NCI-H2196 (cell line): ENCODE measurements around the gene THADA.
A peak's percentile ranks its signal among the peaks of the same experiment; 100 is the strongest.
"Not testable (repeated sequence)": the region's sequence is repeated elsewhere in the genome, so short reads cannot be mapped to it uniquely, and the experiment has no call there.

ENCODE experiments used
- DNase-seq: peaks from one replicate; lab custom pipeline; 2025; ENCODE audit not compliant: unreplicated experiment; lab: John Stamatoyannopoulos, UW

Gene THADA

DNA sequence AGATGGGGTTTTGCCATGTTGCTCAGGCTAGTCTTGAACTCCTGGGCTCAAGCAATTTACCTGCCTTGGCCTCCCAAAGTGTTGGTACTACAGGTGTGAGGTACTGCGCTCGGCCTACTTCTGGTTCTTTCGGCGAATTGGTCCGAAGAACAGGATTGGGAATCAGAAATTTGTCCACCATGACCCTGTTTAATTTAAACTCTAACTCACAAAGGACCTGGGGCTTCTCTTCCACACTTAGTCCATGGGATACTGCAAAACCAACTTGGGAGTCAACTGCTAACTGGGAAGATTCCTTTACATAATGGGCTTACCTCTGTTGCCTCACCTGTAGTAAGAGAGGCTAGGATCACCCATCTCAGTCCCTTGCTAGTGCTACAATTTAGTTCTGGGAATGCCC, 289.6 kb downstream of the THADA start:
- DNase-seq = no peak

- DNase-seq = no peak
Measured at GRCh38 chr2:43305517-43305916, 290.3 kb downstream of the THADA start.

- DNase-seq = no peak
Measured at GRCh38 chr2:43305012-43305411, 290.8 kb downstream of the THADA start.

GRCh38 chr2:43303889-43304288, 291.9 kb downstream of the THADA start:
- no peak for DNase-seq

- no peak for DNase-seq
Measured at GRCh38 chr2:43302961-43303494, 292.8 kb downstream of the THADA start.

DNA sequence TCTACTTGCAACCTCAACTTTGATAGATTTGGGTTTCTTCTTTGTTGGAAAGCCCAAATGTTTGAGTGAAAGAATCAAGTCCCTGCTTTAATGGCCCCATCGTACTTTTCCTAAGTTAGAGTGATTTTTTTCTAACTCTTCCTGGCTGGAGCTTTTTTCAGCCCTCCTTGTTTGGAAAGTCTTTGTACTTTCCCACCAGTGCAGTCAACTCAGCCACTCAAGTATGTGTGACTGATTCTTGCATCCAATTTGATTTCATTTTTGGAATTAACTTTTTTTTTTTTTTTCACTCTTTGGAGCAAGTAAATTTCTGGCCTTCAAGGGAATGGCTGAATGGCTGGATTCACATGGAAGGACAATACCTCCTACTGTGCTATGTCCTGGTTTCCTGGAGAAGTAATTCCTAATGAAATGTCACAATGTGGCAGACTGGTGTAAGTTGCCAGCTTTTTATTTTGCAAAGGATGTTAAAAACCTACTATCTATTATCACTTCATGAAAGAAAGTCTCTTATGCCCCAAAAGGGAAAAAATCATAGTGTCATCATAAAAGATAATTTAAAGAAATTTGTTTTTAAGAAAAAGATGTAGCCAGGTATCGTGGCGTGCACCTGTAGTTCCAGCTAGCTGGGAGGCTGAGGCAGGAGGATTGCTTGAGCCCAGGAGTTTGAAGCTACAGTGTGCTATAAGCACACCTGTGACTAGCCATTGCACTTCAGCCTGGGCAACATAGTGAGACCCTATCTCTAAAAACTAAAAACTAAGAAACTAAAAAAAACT, 293.5 kb downstream of the THADA start:
- no peak for DNase-seq

GRCh38 chr2:43300781-43301583, 294.9 kb downstream of the THADA start:
- DNase-seq = peak; percentile 32

GRCh38 chr2:43300222-43300621, 295.6 kb downstream of the THADA start:
- no peak for DNase-seq

DNA sequence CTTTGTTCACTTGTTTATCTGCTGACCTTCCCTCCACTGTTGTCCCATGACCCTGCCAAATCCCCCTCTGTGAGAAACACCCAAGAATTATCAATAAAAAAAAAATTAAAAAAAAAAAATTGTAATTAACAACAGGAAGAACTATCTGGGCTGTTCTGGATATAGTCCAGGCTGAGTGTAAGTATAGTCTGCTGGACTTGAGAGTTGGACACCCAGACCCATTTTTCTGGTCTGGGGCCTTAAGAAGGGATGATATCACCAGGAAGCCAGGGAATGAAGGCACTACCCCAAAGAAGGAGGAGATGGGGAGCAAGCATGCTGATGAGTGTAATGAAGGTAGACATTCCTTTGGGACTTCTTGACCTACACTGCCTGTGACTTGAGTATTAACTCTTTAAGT, 297.3 kb downstream of the THADA start:
- DNase-seq = no peak

DNA sequence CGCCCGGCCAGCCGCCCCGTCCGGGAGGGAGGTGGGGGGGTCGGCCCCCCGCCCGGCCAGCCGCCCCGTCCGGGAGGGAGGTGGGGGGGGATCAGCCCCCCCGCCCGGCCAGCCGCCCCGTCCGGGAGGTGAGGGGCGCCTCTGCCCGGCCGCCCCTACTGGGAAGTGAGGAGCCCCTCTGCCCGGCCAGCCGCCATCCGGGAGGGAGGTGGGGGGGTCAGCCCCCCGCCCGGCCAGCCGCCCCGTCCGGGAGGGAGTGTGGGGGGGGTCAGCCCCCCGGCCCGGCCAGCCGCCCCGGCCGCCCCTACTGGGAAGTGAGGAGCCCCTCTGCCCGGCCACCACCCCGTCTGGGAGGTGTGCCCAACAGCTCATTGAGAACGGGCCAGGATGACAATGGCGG, 298.1 kb downstream of the THADA start:
- not testable (repeated sequence) for DNase-seq

DNA sequence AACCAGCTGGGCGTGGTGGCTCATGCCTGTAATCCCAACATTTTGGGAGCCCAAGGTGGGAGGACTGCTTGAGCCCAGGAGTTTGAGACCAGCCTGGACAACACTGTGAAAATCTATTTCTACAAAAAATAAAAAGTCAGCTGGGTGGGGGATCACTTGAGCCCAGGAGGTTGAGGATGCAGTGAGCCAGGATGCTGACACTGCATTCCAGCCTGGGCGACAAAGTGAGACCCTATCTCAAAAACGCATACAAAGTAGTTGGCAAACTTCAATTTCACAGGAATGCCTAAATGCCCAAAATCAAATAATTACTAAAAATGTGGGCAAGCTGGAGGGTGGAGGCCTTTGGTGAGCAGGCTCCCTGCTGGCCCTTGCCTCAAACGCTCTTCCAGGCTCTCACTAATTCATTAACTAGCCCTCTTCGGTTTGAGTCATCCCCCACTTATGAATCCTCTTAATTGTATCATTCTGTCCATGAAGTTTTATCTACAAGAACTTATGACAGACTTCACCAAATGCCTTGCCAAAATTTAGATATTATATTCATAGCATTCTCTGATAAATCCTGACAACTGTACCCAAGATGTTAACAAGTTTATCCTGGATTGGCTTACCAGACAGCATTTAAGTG, 300.8 kb downstream of the THADA start:
- no peak for DNase-seq

DNA sequence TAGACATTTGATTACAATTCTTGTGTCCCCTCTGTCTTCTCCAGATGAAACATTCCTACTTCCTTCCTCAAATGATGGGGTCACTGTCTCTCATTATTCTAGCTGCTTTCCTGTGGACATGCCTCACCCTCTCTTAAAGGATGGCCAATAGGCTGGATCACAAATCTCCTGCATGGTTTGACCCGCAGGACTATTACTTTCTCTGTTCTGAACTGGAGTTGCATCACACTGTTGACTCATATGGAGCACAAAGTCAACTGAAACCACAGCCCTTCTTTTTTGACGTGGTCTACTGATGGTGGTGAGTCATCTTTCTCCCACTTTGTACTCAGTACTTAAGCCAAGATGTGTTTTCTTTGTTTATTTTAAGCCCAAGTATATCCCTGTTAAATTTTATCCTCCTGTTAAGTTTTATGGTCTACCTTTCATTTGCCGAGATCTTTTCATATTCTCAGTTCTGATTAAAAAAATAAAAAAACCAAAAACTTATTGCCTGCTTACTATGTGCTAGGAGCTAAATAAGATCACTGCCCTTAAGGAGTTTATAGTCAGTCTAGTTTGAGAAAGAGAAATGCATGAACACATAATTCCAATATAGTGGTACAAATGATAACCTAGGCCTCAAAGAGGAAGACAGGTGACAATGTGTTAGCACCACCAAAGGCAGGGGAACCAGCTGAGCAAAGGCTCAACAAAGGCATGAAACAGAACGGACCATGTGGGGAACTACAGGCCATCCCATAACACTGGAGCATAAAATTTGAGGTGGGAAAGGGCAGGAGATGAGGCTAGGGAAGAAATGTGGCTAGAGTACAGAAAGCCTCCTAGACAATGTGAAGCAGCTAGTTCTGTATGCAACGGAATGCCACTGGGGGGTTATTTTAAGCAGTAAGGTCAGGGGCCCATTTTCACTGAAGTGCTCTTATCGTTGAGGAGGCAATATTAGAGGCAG, 301.8 kb downstream of the THADA start:
- peak; percentile 34 for DNase-seq

DNA sequence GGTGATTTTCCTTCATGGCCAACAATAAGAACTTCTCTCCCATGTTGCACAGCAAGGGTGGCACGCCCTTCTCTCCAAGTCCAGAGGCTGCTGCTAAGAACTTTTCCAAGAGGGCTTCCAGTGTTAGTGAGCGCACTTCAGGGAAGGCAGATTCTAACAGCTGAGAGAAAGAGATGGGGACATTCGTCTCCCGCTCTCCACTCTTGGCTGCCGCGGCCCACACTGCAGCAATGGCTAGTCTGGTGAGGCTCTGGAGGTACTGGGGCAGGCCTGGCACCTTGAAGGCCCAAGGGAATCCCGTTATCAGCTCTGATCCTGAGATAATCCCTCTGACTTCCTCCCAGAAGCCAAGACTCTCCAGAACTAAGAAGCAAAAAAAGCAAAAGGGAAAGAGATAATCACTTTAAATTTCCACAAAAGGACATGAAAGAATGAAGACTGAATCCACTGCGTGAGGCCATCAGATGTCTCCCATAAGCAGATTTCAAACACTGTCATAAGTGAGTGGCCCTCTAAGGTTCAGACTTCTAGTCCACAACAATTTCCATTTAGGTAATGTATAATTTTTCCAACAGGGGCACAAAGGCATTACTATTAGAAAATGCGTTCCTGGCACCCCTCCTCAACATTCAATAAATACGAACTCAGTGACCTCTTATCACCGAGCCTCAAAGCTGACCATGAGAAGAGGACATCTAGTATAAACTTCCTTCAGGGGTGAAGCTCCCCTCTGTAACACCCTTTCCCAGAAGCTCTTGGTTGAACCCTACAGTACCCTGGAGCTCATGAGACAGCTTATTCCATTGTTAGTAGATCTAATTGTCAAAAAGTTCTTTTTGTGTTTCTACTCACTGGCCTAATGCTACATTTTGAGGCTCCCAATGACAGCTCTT, 302.7 kb downstream of the THADA start:
- no peak for DNase-seq

DNA sequence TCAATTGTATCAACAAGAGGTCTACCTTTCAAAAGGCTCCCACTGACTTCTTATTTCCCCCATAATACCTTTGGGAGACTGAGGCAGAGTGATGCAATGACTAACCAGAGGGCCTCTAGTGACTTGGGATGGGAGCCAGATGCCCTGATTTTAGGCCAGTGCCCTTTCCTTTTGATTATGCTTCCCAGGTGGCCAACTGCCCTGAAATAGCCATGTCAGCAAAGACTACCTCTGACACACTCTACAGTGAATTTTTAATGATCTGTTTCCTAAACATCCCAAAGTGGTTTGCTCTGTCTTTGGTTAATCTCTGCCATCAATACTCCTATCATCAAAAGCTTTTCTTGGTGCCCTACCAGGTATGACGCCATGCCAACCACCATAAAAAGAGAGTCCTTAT, 303.5 kb downstream of the THADA start:
- DNase-seq = no peak

- no peak for DNase-seq
Measured at GRCh38 chr2:43289331-43289730, 306.5 kb downstream of the THADA start.

- no peak for DNase-seq
Measured at GRCh38 chr2:43288417-43289305, 307.2 kb downstream of the THADA start.

- DNase-seq = no peak
Measured at GRCh38 chr2:43285987-43286386, 309.9 kb downstream of the THADA start.

- no peak for DNase-seq
Measured at GRCh38 chr2:43284967-43285366, 310.9 kb downstream of the THADA start.

GRCh38 chr2:43284347-43284746, 311.5 kb downstream of the THADA start:
- not testable (repeated sequence) for DNase-seq
